ENCODE measurements around the gene NGEF.

DNA sequence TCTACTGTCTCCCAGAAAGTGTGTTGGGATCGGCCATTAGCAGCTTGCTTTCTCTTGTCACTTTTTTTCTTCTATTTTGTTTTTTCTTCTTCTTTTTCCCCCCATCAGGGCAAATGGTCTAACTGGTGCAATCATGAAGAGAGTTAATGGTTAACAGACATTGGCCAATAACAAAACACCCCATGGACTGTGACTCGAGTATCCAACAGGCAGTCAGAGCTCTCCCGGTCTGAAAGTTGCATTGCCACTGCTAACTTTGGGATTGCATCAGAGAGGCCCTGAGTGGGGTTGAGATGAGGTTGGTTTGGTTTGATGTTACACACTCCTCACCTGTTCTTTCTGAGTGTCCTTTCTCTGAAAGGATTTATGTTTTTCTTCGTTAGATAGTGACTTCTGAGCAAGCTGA is 155.9 kb downstream of the NGEF start:
- TF ChIP-seq GATAD2A (IDR thresholded peaks at IDR 0.05) (no peak), NFYB (IDR thresholded peaks at IDR 0.05; ENCODE audit: extremely low read depth, insufficient read length) (no peak), JUND (IDR thresholded peaks at IDR 0.05; ENCODE audit: borderline replicate concordance, low read depth, low read length) (no peak), JUND (tag; IDR thresholded peaks at IDR 0.05; ENCODE audit: borderline replicate concordance, low read depth, low read length) (no peak)
- TF ChIP-seq, protein P1, sequence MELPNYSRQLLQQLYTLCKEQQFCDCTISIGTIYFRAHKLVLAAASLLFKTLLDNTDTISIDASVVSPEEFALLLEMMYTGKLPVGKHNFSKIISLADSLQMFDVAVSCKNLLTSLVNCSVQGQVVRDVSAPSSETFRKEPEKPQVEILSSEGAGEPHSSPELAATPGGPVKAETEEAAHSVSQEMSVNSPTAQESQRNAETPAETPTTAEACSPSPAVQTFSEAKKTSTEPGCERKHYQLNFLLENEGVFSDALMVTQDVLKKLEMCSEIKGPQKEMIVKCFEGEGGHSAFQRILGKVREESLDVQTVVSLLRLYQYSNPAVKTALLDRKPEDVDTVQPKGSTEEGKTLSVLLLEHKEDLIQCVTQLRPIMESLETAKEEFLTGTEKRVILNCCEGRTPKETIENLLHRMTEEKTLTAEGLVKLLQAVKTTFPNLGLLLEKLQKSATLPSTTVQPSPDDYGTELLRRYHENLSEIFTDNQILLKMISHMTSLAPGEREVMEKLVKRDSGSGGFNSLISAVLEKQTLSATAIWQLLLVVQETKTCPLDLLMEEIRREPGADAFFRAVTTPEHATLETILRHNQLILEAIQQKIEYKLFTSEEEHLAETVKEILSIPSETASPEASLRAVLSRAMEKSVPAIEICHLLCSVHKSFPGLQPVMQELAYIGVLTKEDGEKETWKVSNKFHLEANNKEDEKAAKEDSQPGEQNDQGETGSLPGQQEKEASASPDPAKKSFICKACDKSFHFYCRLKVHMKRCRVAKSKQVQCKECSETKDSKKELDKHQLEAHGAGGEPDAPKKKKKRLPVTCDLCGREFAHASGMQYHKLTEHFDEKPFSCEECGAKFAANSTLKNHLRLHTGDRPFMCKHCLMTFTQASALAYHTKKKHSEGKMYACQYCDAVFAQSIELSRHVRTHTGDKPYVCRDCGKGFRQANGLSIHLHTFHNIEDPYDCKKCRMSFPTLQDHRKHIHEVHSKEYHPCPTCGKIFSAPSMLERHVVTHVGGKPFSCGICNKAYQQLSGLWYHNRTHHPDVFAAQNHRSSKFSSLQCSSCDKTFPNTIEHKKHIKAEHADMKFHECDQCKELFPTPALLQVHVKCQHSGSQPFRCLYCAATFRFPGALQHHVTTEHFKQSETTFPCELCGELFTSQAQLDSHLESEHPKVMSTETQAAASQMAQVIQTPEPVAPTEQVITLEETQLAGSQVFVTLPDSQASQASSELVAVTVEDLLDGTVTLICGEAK (IDR thresholded peaks at IDR 0.05), result no peak
- TF ChIP-seq, protein P1 (CRISPR knock-in tag; IDR thresholded peaks at IDR 0.05), result no peak
- TF ChIP-seq, protein P2, sequence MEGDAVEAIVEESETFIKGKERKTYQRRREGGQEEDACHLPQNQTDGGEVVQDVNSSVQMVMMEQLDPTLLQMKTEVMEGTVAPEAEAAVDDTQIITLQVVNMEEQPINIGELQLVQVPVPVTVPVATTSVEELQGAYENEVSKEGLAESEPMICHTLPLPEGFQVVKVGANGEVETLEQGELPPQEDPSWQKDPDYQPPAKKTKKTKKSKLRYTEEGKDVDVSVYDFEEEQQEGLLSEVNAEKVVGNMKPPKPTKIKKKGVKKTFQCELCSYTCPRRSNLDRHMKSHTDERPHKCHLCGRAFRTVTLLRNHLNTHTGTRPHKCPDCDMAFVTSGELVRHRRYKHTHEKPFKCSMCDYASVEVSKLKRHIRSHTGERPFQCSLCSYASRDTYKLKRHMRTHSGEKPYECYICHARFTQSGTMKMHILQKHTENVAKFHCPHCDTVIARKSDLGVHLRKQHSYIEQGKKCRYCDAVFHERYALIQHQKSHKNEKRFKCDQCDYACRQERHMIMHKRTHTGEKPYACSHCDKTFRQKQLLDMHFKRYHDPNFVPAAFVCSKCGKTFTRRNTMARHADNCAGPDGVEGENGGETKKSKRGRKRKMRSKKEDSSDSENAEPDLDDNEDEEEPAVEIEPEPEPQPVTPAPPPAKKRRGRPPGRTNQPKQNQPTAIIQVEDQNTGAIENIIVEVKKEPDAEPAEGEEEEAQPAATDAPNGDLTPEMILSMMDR (IDR thresholded peaks at IDR 0.05 in 2 of 3, conservative IDR thresholded peaks at IDR 0.05 in 1 of 3; ENCODE audit: insufficient read depth in 2 of 3, low read depth in 1 of 3, low read length in 3 of 3), result no peak

Measured in K562 (cell line).